OCI-LY7 (cell line): Measurements from ENCODE around the gene CDKAL1. TPM values are rescaled to one million over a fixed set of nuclear protein-coding genes. Genes with fewer than 3 reads are reported as not detected.

Experiments
- BruUV-seq: library from RNA; stranded (reverse); fragments of 400-500 nt; replicated peaks from 2 replicates; lab custom pipeline; 2021; lab: Mats Ljungman, UMichigan
- CTCF ChIA-PET: fragments of 300-600 bp; sonication (Branson Sonifier 250); formaldehyde crosslinking; loops from one replicate; lab custom pipeline; 2022; ENCODE audit warnings: antibody characterized with exemption; ENCODE audit not compliant: unreplicated experiment; lab: Charles Lee
- POLR2A ChIA-PET: fragments of 300-600 bp; sonication (Branson Sonifier 250); formaldehyde crosslinking; loops from one replicate; lab custom pipeline; 2022; ENCODE audit warnings: antibody characterized with exemption; lab: Charles Lee
- DNase-seq: peaks from one replicate; pipeline ENCODE4 v3.0.0-alpha.2; 2015; ENCODE audit warnings: low spot score
- H2AFZ ChIP-seq: fragments of 200-600 bp; sonication (generic), shearing (Covaris generic); 2 replicates; pipeline ENCODE4 v1.6.1; 2014; ENCODE audit warnings: mild to moderate bottlenecking, antibody characterized with exemption, low read length, moderate library complexity
- H3K27ac ChIP-seq: fragments of 200-600 bp; sonication (generic); 2 replicates; pipeline ENCODE4 v1.5.1; 2014; ENCODE audit warnings: mixed run types, low read depth, mild to moderate bottlenecking, moderate library complexity, low read length, inconsistent platforms; ENCODE audit not compliant: poor library complexity, severe bottlenecking
- H3K36me3 ChIP-seq: fragments of 200-600 bp; sonication (generic); 2 replicates; pipeline ENCODE4 v1.6.1; 2014; ENCODE audit warnings: mild to moderate bottlenecking, antibody characterized with exemption, low read length, moderate library complexity, mixed read lengths; ENCODE audit not compliant: insufficient read depth
- H3K4me1 ChIP-seq: fragments of 200-600 bp; sonication (generic); 2 replicates; pipeline ENCODE4 v1.5.1; 2014; ENCODE audit warnings: mild to moderate bottlenecking, low read length; ENCODE audit not compliant: insufficient read depth, poor library complexity, severe bottlenecking
- H3K4me2 ChIP-seq: fragments of 200-600 bp; sonication (generic); 2 replicates; pipeline ENCODE4 v1.6.1; 2014; ENCODE audit warnings: mild to moderate bottlenecking, low read length
- H3K4me3 ChIP-seq: fragments of 200-600 bp; sonication (generic); 2 replicates; pipeline ENCODE4 v1.5.1; 2014; ENCODE audit warnings: mild to moderate bottlenecking, low read depth, low read length; ENCODE audit not compliant: poor library complexity, severe bottlenecking
- H3K79me2 ChIP-seq: fragments of 200-600 bp; sonication (generic); 2 replicates; pipeline ENCODE4 v1.6.1; 2016; ENCODE audit warnings: low read depth, mild to moderate bottlenecking, low read length, moderate library complexity, mixed read lengths; ENCODE audit not compliant: insufficient read depth
- H3K9me2 ChIP-seq: fragments of 200-600 bp; sonication (generic); 2 replicates; pipeline ENCODE4 v1.6.1; 2016; ENCODE audit warnings: mild to moderate bottlenecking, low read length, mixed read lengths; ENCODE audit not compliant: insufficient read depth
- H3K9me3 ChIP-seq: fragments of 200-600 bp; sonication (generic); 2 replicates; pipeline ENCODE4 v1.6.1; 2014; ENCODE audit warnings: mild to moderate bottlenecking, mixed run types, low read length, mixed read lengths
- H4K20me1 ChIP-seq: fragments of 200-600 bp; sonication (generic); 2 replicates; pipeline ENCODE4 v1.6.1; 2014; ENCODE audit warnings: mild to moderate bottlenecking, antibody characterized with exemption, low read length, moderate library complexity, mixed read lengths; ENCODE audit not compliant: insufficient read depth
- EZH2phosphoT487 ChIP-seq: fragments of 200-600 bp; sonication (generic); IDR thresholded peaks from 2 replicates; pipeline ENCODE4 v1.6.1; 2018; ENCODE audit warnings: low read depth, borderline replicate concordance, mild to moderate bottlenecking, mixed run types, antibody characterized with exemption, low read length, moderate library complexity, mixed read lengths
- intact Hi-C: fragments of 100-400 bp; cut with micrococcal nuclease; formaldehyde crosslinking; loops from one replicate; pipeline ENCODE4 v1.10.0; 2022; ENCODE audit not compliant: unreplicated experiment
- total RNA-seq, 2 experiments: library from RNA; depleted of rRNA in 1 of 2; stranded (reverse); fragments of >200 nt in 1 of 2; shearing (Covaris generic) in 1 of 2; gene quantifications; 2 replicates each; pipeline ENCODE4 v1.2.3, GENCODE V29; 2014 to 2022
- TF ChIP-seq, protein P1 (sequence below): fragments of 200-600 bp; sonication (generic); conservative IDR thresholded peaks from 2 replicates; pipeline ENCODE4 v1.5.1; 2014; ENCODE audit warnings: mild to moderate bottlenecking, antibody characterized with exemption, low read length, moderate library complexity, mixed read lengths

The CDKAL1 gene
- total RNA-seq, 2 experiments from 2014 or later, result 19.9 to 21.1 TPM

DNA sequence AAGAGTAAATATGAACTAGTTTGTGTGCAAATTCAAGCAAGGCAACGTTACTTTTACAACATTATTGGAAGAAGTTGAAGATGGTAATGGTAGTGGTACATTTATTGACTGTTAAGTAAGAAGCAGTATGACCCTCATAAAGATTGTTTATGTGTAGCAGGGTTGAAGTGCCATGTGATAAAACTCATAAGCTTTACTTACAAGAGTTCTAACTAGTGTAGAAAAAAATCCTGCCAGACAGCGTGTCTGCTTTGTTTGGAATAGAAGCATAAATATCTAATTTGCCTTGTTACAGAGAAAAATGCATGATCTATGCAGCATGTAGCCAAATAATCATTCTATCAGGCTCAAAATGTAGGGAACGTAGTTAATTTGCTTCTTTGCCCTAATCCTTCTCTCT is 608.5 kb downstream of the CDKAL1 start:
- no TSS peak for BruUV-seq
- Histone ChIP-seq H3K9me3 (no peaks in the 10 kb centered on the region), H3K4me3 (no peak overlapping the region), H3K4me1 (no peaks in the 10 kb centered on the region), H3K4me2 (no peak overlapping the region), H3K9me2 (no peaks in the 10 kb centered on the region), H3K36me3 (no peaks in the 10 kb centered on the region), H3K27ac (no peak overlapping the region), H3K79me2 (no peaks in the 10 kb centered on the region), H2AFZ (no peak overlapping the region), H4K20me1 (no peaks in the 10 kb centered on the region)
- CTCF ChIA-PET, result no interaction called here
- DNase-seq, result no peak
- intact Hi-C loops, result no loop called here
- TF ChIP-seq, protein P1, sequence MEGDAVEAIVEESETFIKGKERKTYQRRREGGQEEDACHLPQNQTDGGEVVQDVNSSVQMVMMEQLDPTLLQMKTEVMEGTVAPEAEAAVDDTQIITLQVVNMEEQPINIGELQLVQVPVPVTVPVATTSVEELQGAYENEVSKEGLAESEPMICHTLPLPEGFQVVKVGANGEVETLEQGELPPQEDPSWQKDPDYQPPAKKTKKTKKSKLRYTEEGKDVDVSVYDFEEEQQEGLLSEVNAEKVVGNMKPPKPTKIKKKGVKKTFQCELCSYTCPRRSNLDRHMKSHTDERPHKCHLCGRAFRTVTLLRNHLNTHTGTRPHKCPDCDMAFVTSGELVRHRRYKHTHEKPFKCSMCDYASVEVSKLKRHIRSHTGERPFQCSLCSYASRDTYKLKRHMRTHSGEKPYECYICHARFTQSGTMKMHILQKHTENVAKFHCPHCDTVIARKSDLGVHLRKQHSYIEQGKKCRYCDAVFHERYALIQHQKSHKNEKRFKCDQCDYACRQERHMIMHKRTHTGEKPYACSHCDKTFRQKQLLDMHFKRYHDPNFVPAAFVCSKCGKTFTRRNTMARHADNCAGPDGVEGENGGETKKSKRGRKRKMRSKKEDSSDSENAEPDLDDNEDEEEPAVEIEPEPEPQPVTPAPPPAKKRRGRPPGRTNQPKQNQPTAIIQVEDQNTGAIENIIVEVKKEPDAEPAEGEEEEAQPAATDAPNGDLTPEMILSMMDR, result no peak
- no peak for TF ChIP-seq EZH2phosphoT487
- POLR2A ChIA-PET, result no interaction called here

- H3K4me1 ChIP-seq, result no peaks in the 10 kb centered on the region
- no peaks in the 10 kb centered on the region for H3K36me3 ChIP-seq
- no peak overlapping the region for H3K4me2 ChIP-seq
- intact Hi-C loops, result no loop called here
- H4K20me1 ChIP-seq, result no peaks in the 10 kb centered on the region
- no TSS peak for BruUV-seq
- H3K27ac ChIP-seq, result no peak overlapping the region
- no peak overlapping the region for H2AFZ ChIP-seq
- H3K4me3 ChIP-seq, result no peak overlapping the region
- no peak for DNase-seq
- TF ChIP-seq, protein P1, result no peak
- TF ChIP-seq EZH2phosphoT487, result no peak
- no peaks in the 10 kb centered on the region for H3K9me2 ChIP-seq
- ChIA-PET POLR2A (no interaction called here), CTCF (no interaction called here)
- no peaks in the 10 kb centered on the region for H3K79me2 ChIP-seq
- no peaks in the 10 kb centered on the region for H3K9me3 ChIP-seq
These were observed 609.4 kb downstream of the CDKAL1 start for GRCh38 chr6:21143645-21144044.

GRCh38 chr6:21144928-21145327 is 610.7 kb downstream of the CDKAL1 start:
- TF ChIP-seq, protein P1, result no peak
- no peak for TF ChIP-seq EZH2phosphoT487
- no peaks in the 10 kb centered on the region for H3K36me3 ChIP-seq
- no peaks in the 10 kb centered on the region for H3K4me1 ChIP-seq
- no peaks in the 10 kb centered on the region for H3K79me2 ChIP-seq
- DNase-seq, result no peak
- CTCF ChIA-PET, result no interaction called here
- no peak overlapping the region for H3K4me3 ChIP-seq
- no peak overlapping the region for H3K4me2 ChIP-seq
- H3K27ac ChIP-seq, result no peak overlapping the region
- no peaks in the 10 kb centered on the region for H3K9me3 ChIP-seq
- intact Hi-C loops, result no loop called here
- H3K9me2 ChIP-seq, result no peaks in the 10 kb centered on the region
- POLR2A ChIA-PET, result interaction anchor here (0.6 kb wide), 1 partner anchor 24 kb away, joined by 5 read pairs; no protein-coding TSS in a partner anchor
- BruUV-seq, result no TSS peak
- no peaks in the 10 kb centered on the region for H4K20me1 ChIP-seq
- no peak overlapping the region for H2AFZ ChIP-seq
